ENCODE results near the gene SLC22A17.

The SLC22A17 gene

GRCh38 chr14:23302290-23303225 is 50.1 kb downstream of the SLC22A17 start, which contains the start of gene PPP1R3E:
TSS of gene PPP1R3E (minus strand) at chr14:23302859. CDS start at chr14:23302576, 283 bp downstream.
- peak; percentile 61 for DNase-seq

GRCh38 chr14:23301969-23302289 is 50.8 kb downstream of the SLC22A17 start:
- no peak for DNase-seq

- peak; percentile 98 for DNase-seq
These were observed 51.3 kb downstream of the SLC22A17 start for GRCh38 chr14:23301288-23301968.

GRCh38 chr14:23300687-23301223 is 51.9 kb downstream of the SLC22A17 start:
- no peak for DNase-seq

- DNase-seq, result no peak
These were observed 52.6 kb downstream of the SLC22A17 start for GRCh38 chr14:23299986-23300686.

- DNase-seq, result peak; percentile 24
These were observed 53.3 kb downstream of the SLC22A17 start for GRCh38 chr14:23299211-23299957.

GRCh38 chr14:23297611-23298277 is 54.9 kb downstream of the SLC22A17 start:
- DNase-seq, result no peak

GRCh38 chr14:23297096-23297495 is 55.6 kb downstream of the SLC22A17 start:
- DNase-seq, result no peak

All from DMS153 (cell line).